ENCODE results near the gene PCDHGA9.

DNA sequence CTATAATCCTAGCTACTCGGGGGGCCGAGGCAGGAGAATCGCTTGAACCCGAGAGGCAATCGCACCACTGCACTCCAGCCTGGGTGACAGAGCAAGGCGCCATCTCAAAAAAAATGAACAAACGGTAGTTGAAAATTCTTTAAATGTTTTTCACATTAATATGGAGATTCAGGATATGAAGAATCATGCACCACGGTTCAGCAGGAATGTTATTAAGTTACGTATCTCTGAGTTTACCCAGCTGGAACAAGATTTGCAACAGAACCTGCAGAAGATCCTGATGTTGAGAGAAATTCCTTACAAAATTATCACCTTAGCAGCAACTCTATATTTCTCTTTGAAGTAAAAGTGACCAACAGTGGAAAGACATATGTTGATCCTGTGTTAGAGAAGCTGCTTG, 37.8 kb downstream of the PCDHGA9 start:
- TF ChIP-seq POLR2AphosphoS5 (IDR thresholded peaks at IDR 0.05; ENCODE audit: low read depth, low read length): no peak
- TF ChIP-seq, protein P1, sequence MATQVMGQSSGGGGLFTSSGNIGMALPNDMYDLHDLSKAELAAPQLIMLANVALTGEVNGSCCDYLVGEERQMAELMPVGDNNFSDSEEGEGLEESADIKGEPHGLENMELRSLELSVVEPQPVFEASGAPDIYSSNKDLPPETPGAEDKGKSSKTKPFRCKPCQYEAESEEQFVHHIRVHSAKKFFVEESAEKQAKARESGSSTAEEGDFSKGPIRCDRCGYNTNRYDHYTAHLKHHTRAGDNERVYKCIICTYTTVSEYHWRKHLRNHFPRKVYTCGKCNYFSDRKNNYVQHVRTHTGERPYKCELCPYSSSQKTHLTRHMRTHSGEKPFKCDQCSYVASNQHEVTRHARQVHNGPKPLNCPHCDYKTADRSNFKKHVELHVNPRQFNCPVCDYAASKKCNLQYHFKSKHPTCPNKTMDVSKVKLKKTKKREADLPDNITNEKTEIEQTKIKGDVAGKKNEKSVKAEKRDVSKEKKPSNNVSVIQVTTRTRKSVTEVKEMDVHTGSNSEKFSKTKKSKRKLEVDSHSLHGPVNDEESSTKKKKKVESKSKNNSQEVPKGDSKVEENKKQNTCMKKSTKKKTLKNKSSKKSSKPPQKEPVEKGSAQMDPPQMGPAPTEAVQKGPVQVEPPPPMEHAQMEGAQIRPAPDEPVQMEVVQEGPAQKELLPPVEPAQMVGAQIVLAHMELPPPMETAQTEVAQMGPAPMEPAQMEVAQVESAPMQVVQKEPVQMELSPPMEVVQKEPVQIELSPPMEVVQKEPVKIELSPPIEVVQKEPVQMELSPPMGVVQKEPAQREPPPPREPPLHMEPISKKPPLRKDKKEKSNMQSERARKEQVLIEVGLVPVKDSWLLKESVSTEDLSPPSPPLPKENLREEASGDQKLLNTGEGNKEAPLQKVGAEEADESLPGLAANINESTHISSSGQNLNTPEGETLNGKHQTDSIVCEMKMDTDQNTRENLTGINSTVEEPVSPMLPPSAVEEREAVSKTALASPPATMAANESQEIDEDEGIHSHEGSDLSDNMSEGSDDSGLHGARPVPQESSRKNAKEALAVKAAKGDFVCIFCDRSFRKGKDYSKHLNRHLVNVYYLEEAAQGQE (IDR thresholded peaks at IDR 0.05; ENCODE audit: insufficient read depth in 1 of 2, low read depth in 2 of 2, low read length in 2 of 2): no peak
- TF ChIP-seq SIN3A (IDR thresholded peaks at IDR 0.05; ENCODE audit: borderline replicate concordance, insufficient read depth, low read length): no peak
